Transverse colon (tissue), 4 donors: ENCODE measurements around the gene PGS1. TPM values are rescaled to one million over a fixed set of nuclear protein-coding genes. Genes with fewer than 3 reads are reported as not detected.

ENCODE experiments used
- DNase-seq: peaks from one replicate; pipeline ENCODE4 v3.0.0-alpha.2; 2019
- H3K27ac ChIP-seq, 4 donors: fragments of 200-600 bp; sonication (generic); 2 replicates each; pipeline ENCODE4 v1.5.1; 2016 to 2018; ENCODE audit warnings: inconsistent platforms in 4 of 4
- H3K27me3 ChIP-seq: fragments of 200-600 bp; sonication (generic); 2 replicates; pipeline ENCODE4 v1.5.1; 2017; ENCODE audit warnings: inconsistent platforms
- H3K36me3 ChIP-seq, 4 donors: fragments of 200-600 bp; sonication (generic); 2 replicates each; pipeline ENCODE4 v1.5.1; 2017 to 2019; ENCODE audit warnings: inconsistent platforms in 4 of 4
- H3K4me1 ChIP-seq, 4 donors: fragments of 200-600 bp; sonication (generic); 2 replicates each; pipeline ENCODE4 v1.5.1; 2017 to 2020; ENCODE audit warnings: inconsistent platforms in 4 of 4
- H3K4me3 ChIP-seq, 4 donors: fragments of 200-600 bp; sonication (generic); 1 replicate in 1 of 4; 2 replicates in 3 of 4; pipeline versions ENCODE4 v1.5.1 to v1.6.1; 2017 to 2019; ENCODE audit warnings: inconsistent platforms in 4 of 4
- H3K9me3 ChIP-seq, 2 donors: fragments of 200-600 bp; sonication (generic); 2 replicates each; pipeline ENCODE4 v1.5.1; 2017 to 2019; ENCODE audit warnings: inconsistent platforms in 2 of 2
- CTCF ChIP-seq, 5 experiments: fragments of 200-600 bp in 3 of 5; fragments of 450-650 bp in 2 of 5; sonication (generic) in 3 of 5; IDR thresholded peaks; 1 replicate in 2 of 5; 2 replicates in 3 of 5; pipeline ENCODE4 v1.5.1; 2016 to 2017; ENCODE audit warnings: antibody characterized with exemption in 5 of 5, inconsistent platforms in 3 of 5, mild to moderate bottlenecking in 2 of 5, moderate library complexity in 1 of 5
- EP300 ChIP-seq: sonication (generic); formaldehyde crosslinking; IDR thresholded peaks from one replicate; pipeline ENCODE4 v1.6.1; 2017; ENCODE audit warnings: antibody characterized with exemption, low read depth
- POLR2A ChIP-seq: fragments of 450-650 bp; IDR thresholded peaks from one replicate; pipeline ENCODE4 v1.6.1; 2016; ENCODE audit warnings: antibody characterized with exemption, mild to moderate bottlenecking, moderate library complexity
- POLR2AphosphoS5 ChIP-seq, 3 donors: sonication (generic); formaldehyde crosslinking; IDR thresholded peaks; one replicate each; pipeline ENCODE4 v1.6.1; 2016; ENCODE audit warnings: antibody characterized with exemption in 3 of 3
- WGBS, 2 donors: methylation state at CpG; one replicate each; pipeline ENCODE4 v1.1.5; 2018; ENCODE audit warnings: low coverage in 1 of 2; 5-methylcytosine and 5-hydroxymethylcytosine counted together
- in situ Hi-C, 4 donors: fragments of 200-750 bp; cut with MboI; loops; one replicate each; pipeline versions ENCODE4 v1.15.0 to v1.15.1; 2017; ENCODE audit warnings: low sequenced_read_pairs in 3 of 4, low pct_ligation_motif_present in 1 of 4, low pct_unique_long_range_greater_than_20kb in 1 of 4
- intact Hi-C: fragments of 100-400 bp; cut with DNase I; formaldehyde crosslinking; loops from one replicate; pipeline ENCODE4 v1.15.1; 2023; ENCODE audit warnings: low total_unique reads
- total RNA-seq, 4 donors: library from RNA; depleted of rRNA; stranded (reverse); fragments of >200 nt; gene quantifications; one replicate each; pipeline ENCODE4 v1.1.0, GENCODE V29; 2016

The PGS1 gene
- total RNA-seq, 4 donors from 2014 or later: 32.1 to 77.6 (median 60.1) TPM

- no peak for DNase-seq
- Histone ChIP-seq H3K4me1 (no peaks in the 10 kb centered on the region), H3K9me3 (no peaks in the 10 kb centered on the region), H3K27ac (no peak overlapping the region), H3K36me3 (no peaks in the 10 kb centered on the region), H3K27me3 (peaks cover 8% of the 10 kb centered on the region), H3K4me3 (no peak overlapping the region)
- TF ChIP-seq POLR2A (no peak), POLR2AphosphoS5 (IDR thresholded peaks at IDR 0.05) (no peak), CTCF (IDR thresholded peaks at IDR 0.05) (no peak), EP300 (no peak)
- intact Hi-C loops: no loop called here
- 78 to 92% methylated on average over 4 to 19 of the region's 19 CpGs for WGBS, 2 donors
- in situ Hi-C loops: loop anchor here in 1 of 4 donors (25.0 kb wide), 1 partner anchor 348 kb away; no protein-coding TSS in a partner anchor
These were observed 57.0 kb downstream of the PGS1 start for GRCh38 chr17:78435330-78436005.

GRCh38 chr17:78437508-78438169 lies 59.2 kb downstream of the PGS1 start:
- WGBS, 2 donors: 65% methylated on average over 2 to 17 of the region's 20 CpGs
- in situ Hi-C loops: loop anchor here in 1 of 4 donors (25.0 kb wide), 1 partner anchor 350 kb away; no protein-coding TSS in a partner anchor
- Histone ChIP-seq H3K27ac (no peak overlapping the region), H3K9me3 (no peaks in the 10 kb centered on the region), H3K36me3 (no peaks in the 10 kb centered on the region), H3K27me3 (peaks cover 8% of the 10 kb centered on the region), H3K4me1 (no peaks in the 10 kb centered on the region), H3K4me3 (no peak overlapping the region)
- TF ChIP-seq EP300 (no peak), POLR2A (no peak), POLR2AphosphoS5 (IDR thresholded peaks at IDR 0.05) (no peak), CTCF (IDR thresholded peaks at IDR 0.05) (no peak)
- intact Hi-C loops: no loop called here
- DNase-seq: no peak

- Histone ChIP-seq H3K4me1 (no peaks in the 10 kb centered on the region), H3K4me3 (no peak overlapping the region), H3K36me3 (no peaks in the 10 kb centered on the region), H3K9me3 (no peaks in the 10 kb centered on the region), H3K27me3 (peaks cover 8% of the 10 kb centered on the region), H3K27ac (no peak overlapping the region)
- DNase-seq: no peak
- WGBS, 2 donors: 95 to 96% methylated on average over 4 to 10 of the region's 10 CpGs
- intact Hi-C loops (no loop called here), in situ Hi-C loops (loop anchor here in 1 of 4 donors (25.0 kb wide), 1 partner anchor 351 kb away; no protein-coding TSS in a partner anchor)
- TF ChIP-seq EP300 (no peak), POLR2A (no peak)
These were observed 59.8 kb downstream of the PGS1 start for GRCh38 chr17:78438271-78438691.

- TF ChIP-seq POLR2A: no peak
- TF ChIP-seq POLR2AphosphoS5 (IDR thresholded peaks at IDR 0.05): no peak
- TF ChIP-seq EP300: no peak
- TF ChIP-seq CTCF (IDR thresholded peaks at IDR 0.05): no peak
- no peaks in the 10 kb centered on the region for H3K4me1 ChIP-seq
- in situ Hi-C loops (loop anchor here in 1 of 4 donors (25.0 kb wide), 1 partner anchor 352 kb away; no protein-coding TSS in a partner anchor), intact Hi-C loops (no loop called here)
- no peak overlapping the region for H3K4me3 ChIP-seq
- 75 to 85% methylated on average over 2 to 16 of the region's 16 CpGs for WGBS, 2 donors
- no peak for DNase-seq
- no peak overlapping the region for H3K27ac ChIP-seq
- H3K9me3 ChIP-seq: no peaks in the 10 kb centered on the region
- no peaks in the 10 kb centered on the region for H3K36me3 ChIP-seq
- peaks cover 8% of the 10 kb centered on the region for H3K27me3 ChIP-seq
These were observed 60.4 kb downstream of the PGS1 start for GRCh38 chr17:78438694-78439325.
